ENCODE results near the gene MUS81. TPM values are rescaled to one million over a fixed set of nuclear protein-coding genes. Genes with fewer than 3 reads are reported as not detected.
A peak's percentile ranks its signal among the peaks of the same experiment; 100 is the strongest.

MUS81 gene
- total and polyA plus RNA-seq, 2 of the 13 experiments (the other 11 are each of a cell fraction or from before 2014, with no cell fraction given): 25.6 to 30.2 TPM

GRCh38 chr11:65850217-65851082, 9.8 kb upstream of the MUS81 start (continued):
- TF ChIP-seq NFKB2 (CRISPR knock-in tag; IDR thresholded peaks at IDR 0.05; ENCODE audit: borderline replicate concordance) (no peak), SAP130 (CRISPR knock-in tag; IDR thresholded peaks at IDR 0.05; ENCODE audit: low read depth) (no peak), AKNA (CRISPR knock-in tag; IDR thresholded peaks at IDR 0.05; ENCODE audit: borderline replicate concordance) (no peak), NR2F6 (IDR thresholded peaks at IDR 0.05) (peak; percentile 75), NR2F6 (CRISPR knock-in tag; IDR thresholded peaks at IDR 0.05) (peak; percentile 80), PATZ1 (CRISPR knock-in tag; IDR thresholded peaks at IDR 0.05) (peak; percentile 60), RARG (CRISPR knock-in tag; IDR thresholded peaks at IDR 0.05; ENCODE audit: low read depth) (no peak), NAIF1 (CRISPR knock-in tag; IDR thresholded peaks at IDR 0.05; ENCODE audit: borderline replicate concordance) (no peak), RFXANK (CRISPR knock-in tag; IDR thresholded peaks at IDR 0.05) (no peak), AGO2 (optimal IDR thresholded peaks at IDR 0.05; ENCODE audit: low read depth, low read length) (peak; percentile 83)
- TF ChIP-seq, protein P1, sequence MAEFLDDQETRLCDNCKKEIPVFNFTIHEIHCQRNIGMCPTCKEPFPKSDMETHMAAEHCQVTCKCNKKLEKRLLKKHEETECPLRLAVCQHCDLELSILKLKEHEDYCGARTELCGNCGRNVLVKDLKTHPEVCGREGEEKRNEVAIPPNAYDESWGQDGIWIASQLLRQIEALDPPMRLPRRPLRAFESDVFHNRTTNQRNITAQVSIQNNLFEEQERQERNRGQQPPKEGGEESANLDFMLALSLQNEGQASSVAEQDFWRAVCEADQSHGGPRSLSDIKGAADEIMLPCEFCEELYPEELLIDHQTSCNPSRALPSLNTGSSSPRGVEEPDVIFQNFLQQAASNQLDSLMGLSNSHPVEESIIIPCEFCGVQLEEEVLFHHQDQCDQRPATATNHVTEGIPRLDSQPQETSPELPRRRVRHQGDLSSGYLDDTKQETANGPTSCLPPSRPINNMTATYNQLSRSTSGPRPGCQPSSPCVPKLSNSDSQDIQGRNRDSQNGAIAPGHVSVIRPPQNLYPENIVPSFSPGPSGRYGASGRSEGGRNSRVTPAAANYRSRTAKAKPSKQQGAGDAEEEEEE (CRISPR knock-in tag; IDR thresholded peaks at IDR 0.05; ENCODE audit: borderline replicate concordance): no peak

All from HepG2 (cell line).